Type B pancreatic cell (in vitro differentiated cells): ENCODE measurements around the gene GORASP1. TPM values are rescaled to one million over a fixed set of nuclear protein-coding genes. Genes with fewer than 3 reads are reported as not detected.

Experiments
- DNase-seq: peaks from one replicate; pipeline ENCODE4 v3.0.0; 2021; ENCODE audit warnings: mixed read lengths; ENCODE audit not compliant: unreplicated experiment; ENCODE audit errors: extremely low spot score
- H3K27ac Mint-ChIP-seq: 2 replicates; pipeline ENCODE4 v1.8.0; 2021; ENCODE audit warnings: mild to moderate bottlenecking, mixed read lengths
- H3K27me3 Mint-ChIP-seq: 2 replicates; pipeline ENCODE4 v1.8.0; 2021; ENCODE audit warnings: mixed read lengths
- H3K36me3 Mint-ChIP-seq: 2 replicates; pipeline ENCODE4 v1.8.0; 2021; ENCODE audit warnings: mixed read lengths
- H3K4me1 Mint-ChIP-seq: one replicate; pipeline ENCODE4 v1.8.0; 2021; ENCODE audit warnings: mixed read lengths; ENCODE audit not compliant: unreplicated experiment
- H3K4me3 Mint-ChIP-seq: 2 replicates; pipeline ENCODE4 v1.8.0; 2021; ENCODE audit warnings: mild to moderate bottlenecking, mixed read lengths
- H3K9me3 Mint-ChIP-seq: 2 replicates; pipeline ENCODE4 v1.8.0; 2021; ENCODE audit warnings: mixed read lengths
- CTCF ChIP-seq: fragments of 200-600 bp; sonication (generic); conservative IDR thresholded peaks from 2 replicates; pipeline ENCODE4 v1.5.0; 2021; ENCODE audit warnings: antibody characterized with exemption, mild to moderate bottlenecking
- long read RNA-seq: library from polyadenylated mRNA; unstranded; transcript quantifications from one replicate; pipeline ENCODE4 v2.0.0, GENCODE V29; 2020
- total RNA-seq: library from RNA; stranded (reverse); gene quantifications from 2 replicates; pipeline ENCODE4 v1.2.1, GENCODE V29; 2021; ENCODE audit warnings: low replicate concordance

GORASP1 gene
- 76.5 and 98.4 TPM in 2 replicates for total RNA-seq
- long read RNA-seq, transcript GORASP1-201 (9 exons, 3,722 nt) = major isoform, 18 of 51 reads
- long read RNA-seq, partial matches to known transcripts = 10 of 51 reads
- long read RNA-seq, other reads (novel, unspliced or antisense) = 16 of 51 reads

- TF ChIP-seq CTCF = no peak
- peak within 1 kb of the TSS; percentile 84 for H3K27ac Mint-ChIP-seq
- H3K4me3 Mint-ChIP-seq = peak within 1 kb of the TSS; percentile 97
- H3K27me3 Mint-ChIP-seq = no peaks in the 10 kb centered on the region
- H3K4me1 Mint-ChIP-seq = peaks cover 29% of the 10 kb centered on the region
- DNase-seq = peak; percentile 84
- peaks cover 13% of the 10 kb centered on the region for H3K36me3 Mint-ChIP-seq
- no peaks in the 10 kb centered on the region for H3K9me3 Mint-ChIP-seq
These were observed at the start of gene GORASP1, which contains the start of gene TTC21A for GRCh38 chr3:39107388-39108199. TSS of gene GORASP1 (minus strand) at chr3:39107627. CDS start at chr3:39107541, 86 bp downstream. TSS of gene TTC21A (plus strand) at chr3:39107680. CDS start at chr3:39107838, 158 bp downstream.

- DNase-seq = no peak
- Mint-ChIP-seq H3K27me3 (peaks cover 6% of the 10 kb centered on the region), H3K9me3 (no peaks in the 10 kb centered on the region), H3K27ac (peak overlapping the region; percentile 4), H3K4me3 (no peak overlapping the region), H3K4me1 (peaks cover 21% of the 10 kb centered on the region), H3K36me3 (no peaks in the 10 kb centered on the region)
- no peak for TF ChIP-seq CTCF
These were observed 49.0 kb upstream of the GORASP1 start for GRCh38 chr3:39156421-39156820.

GRCh38 chr3:39154280-39155021 is 47.0 kb upstream of the GORASP1 start:
- DNase-seq = no peak
- Mint-ChIP-seq H3K27me3 (peaks cover 6% of the 10 kb centered on the region), H3K4me1 (peaks cover 41% of the 10 kb centered on the region), H3K9me3 (no peaks in the 10 kb centered on the region), H3K36me3 (no peaks in the 10 kb centered on the region), H3K4me3 (peak overlapping the region; percentile 91), H3K27ac (peak overlapping the region; percentile 98)
- TF ChIP-seq CTCF = no peak

- Mint-ChIP-seq H3K36me3 (no peaks in the 10 kb centered on the region), H3K4me1 (peaks cover 46% of the 10 kb centered on the region), H3K27ac (peak overlapping the region; percentile 98), H3K4me3 (peak overlapping the region; percentile 91), H3K9me3 (no peaks in the 10 kb centered on the region), H3K27me3 (peaks cover 6% of the 10 kb centered on the region)
- no peak for TF ChIP-seq CTCF
- no peak for DNase-seq
These were observed 46.5 kb upstream of the GORASP1 start for GRCh38 chr3:39153977-39154279.

GRCh38 chr3:39150803-39151631 is 43.6 kb upstream of the GORASP1 start:
- peak overlapping the region; percentile 96 for H3K4me3 Mint-ChIP-seq
- H3K27me3 Mint-ChIP-seq = peaks cover 8% of the 10 kb centered on the region
- H3K9me3 Mint-ChIP-seq = no peaks in the 10 kb centered on the region
- no peak for TF ChIP-seq CTCF
- H3K27ac Mint-ChIP-seq = peak overlapping the region; percentile 99
- peaks cover 70% of the 10 kb centered on the region for H3K4me1 Mint-ChIP-seq
- H3K36me3 Mint-ChIP-seq = peaks cover 7% of the 10 kb centered on the region
- no peak for DNase-seq
